GDM1 (cell line): ENCODE results near the gene HNRNPAB.
A peak's percentile ranks its signal among the peaks of the same experiment; 100 is the strongest.
"Not testable (repeated sequence)": the region's sequence is repeated elsewhere in the genome, so short reads cannot be mapped to it uniquely, and the experiment has no call there.

Experiments used
- DNase-seq: peaks from one replicate; lab custom pipeline; 2025; lab: John Stamatoyannopoulos, UW

HNRNPAB gene

DNA sequence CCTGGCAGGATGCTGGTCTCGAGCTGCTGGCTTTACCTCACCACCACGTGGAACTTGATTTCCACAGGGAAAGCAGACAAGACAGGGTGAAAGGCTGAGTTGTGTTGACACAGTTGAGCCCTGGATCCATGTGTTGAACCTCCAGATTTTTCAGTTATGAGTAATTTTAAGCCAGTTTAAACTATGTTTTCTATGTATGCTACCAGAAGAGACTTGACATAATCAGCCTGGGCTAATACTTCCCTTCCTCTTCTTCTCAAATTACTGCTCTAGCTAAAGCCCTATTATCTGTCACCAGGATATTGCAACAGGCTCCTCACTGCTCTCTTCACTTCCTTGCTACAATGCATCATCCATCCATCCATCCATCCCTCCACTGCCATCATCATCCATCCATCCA lies 40.2 kb downstream of the HNRNPAB start:
- DNase-seq: no peak

DNA sequence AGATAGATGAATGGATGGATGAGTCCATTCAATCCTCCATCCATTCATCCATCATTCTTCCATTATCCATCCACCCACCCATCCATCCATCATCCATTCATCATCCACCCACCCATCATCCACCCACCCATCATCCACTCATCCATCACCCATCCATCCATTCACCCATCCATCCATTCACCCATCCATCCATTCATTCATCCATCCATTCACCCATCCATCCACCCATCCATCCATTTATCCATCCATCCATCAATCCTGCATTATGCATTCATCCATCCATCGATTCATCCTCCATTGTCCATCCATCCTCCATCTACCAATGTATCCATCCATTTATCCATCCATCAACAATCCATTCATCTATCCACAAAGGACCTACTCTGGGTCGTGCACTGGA lies 41.1 kb downstream of the HNRNPAB start:
- DNase-seq: no peak

DNA sequence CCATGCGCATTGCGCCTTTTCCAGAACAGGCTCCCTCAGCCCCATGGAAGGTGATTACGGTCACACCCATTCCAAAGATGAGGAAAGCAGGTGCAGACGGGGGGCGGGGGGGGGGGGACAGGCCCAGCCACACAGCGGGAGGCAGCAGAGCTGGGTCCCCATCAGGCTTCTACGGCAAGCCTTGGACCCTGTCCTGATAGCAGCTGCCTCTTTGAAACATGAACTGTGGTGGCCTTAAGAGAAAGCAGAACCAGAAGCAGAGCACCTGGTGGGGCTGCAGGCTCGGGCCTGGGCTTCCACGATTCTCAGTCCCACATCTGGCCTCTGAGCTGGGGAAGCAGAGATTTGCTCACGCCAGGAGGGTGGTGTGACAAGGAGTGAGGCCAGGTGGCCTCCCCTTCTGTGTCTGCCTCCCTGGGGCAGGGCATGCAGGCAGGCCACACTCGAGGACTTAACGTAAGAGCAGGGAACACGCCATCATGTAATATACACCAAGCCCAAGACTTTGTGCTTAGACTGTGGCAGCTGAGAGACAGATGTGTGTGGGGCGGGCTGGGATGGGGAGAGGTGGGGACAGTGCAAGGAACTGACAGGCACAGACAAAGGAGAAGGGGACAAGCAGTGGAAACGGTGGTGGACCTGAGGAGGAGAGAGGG lies 42.4 kb downstream of the HNRNPAB start:
- DNase-seq: no peak

DNA sequence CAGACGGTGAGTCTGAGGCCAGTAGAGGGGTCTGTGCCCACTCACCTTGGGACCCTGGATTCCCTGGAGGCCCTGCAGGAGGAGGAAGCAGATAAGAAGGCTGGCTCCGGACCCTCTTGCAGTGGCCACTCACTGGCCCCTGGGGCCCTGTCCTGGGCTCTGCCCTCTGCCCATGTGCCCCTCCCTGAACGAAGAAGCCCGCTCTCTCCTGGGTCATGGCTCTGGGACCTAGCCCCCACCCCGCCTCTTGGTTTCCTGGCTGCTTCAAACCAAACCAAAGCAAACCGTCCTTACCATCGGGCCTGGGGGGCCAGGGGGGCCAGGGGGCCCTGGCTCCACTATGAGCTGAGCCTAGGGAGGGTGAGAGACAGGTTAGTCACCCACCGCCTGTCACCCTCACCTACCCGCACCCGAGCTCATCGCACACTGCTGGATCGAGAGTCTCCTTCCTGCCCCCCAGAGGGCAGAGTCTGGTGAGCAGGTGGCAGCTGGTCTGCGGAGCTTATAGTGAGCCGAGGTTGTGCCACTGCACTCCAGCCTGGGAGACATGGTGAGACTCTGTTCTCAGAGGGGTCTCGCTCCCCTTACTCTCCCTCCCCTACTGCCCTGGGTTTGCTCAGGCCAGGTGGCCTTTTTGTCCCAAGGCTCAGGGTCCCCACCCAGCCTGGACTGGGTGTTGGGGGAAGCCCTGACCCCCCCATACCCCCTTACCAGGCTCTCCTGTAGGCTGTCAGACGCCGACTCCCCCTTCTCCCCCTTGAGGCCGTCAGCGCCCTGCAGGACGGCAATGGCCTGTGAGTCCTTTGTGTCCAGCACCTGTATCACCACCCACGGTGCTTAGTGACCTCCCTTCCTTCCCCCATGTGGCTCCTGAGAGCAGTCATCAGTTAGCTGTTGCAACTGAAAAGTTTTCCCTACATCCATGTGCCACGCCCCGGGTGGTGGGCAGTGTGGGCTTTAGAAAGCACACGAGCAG lies 43.4 kb downstream of the HNRNPAB start:
- no peak for DNase-seq

DNA sequence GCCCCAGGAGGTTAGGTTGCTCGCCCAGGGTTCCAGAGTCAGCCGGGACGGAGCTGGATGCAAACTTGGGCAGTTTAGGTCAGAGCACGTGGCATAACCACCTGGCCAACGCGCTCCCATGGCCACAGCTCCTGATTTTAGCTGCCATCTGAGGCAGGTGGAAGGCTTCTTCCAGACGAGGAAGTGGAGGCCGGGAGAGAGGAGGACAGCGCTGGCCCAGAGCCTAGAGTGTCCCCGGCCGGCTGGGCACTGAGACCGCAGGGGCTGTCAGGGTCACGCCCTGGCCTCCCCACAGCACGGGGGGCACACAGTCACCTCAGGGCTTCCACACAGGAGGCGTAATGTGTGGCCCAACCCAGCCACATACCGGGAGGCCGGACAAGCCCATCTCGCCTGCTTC lies 44.4 kb downstream of the HNRNPAB start:
- no peak for DNase-seq

DNA sequence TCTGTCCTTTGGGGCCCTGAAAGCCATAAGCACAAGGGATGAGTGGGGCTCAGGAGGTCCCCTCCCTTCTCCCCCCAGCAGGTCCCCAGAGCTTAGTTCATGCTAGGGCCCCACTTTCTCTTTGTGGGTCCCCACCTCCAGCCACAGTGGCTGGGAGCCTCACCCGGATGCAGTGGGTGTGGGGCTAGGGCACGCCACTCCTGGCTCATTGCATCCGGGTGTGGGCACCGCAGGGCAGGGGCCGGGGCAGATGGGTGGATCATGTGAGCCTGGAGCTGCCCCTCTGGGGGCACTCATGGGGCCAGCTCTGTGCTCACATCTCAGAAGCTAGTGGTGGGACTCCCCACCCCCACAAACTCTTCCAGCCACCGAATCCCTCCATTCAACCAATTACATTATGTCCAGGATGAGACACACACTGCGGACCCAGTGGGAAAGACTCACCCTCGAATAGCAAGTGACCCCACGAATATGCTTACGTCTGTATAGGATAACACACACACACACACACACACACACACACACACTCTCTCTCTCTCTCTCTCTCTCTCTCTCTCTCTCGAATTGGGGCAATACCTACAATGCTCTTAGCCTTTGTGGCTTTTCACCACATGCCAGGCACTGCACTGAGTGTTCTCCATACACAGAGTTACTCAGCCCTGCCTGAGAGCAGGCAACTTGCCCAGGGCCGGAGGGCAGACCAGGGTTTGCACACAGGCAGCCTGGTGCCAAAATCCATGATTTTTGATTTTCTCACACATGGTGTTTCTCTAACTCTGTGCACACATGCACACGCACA lies 45.1 kb downstream of the HNRNPAB start:
- DNase-seq: peak; percentile 47

DNA sequence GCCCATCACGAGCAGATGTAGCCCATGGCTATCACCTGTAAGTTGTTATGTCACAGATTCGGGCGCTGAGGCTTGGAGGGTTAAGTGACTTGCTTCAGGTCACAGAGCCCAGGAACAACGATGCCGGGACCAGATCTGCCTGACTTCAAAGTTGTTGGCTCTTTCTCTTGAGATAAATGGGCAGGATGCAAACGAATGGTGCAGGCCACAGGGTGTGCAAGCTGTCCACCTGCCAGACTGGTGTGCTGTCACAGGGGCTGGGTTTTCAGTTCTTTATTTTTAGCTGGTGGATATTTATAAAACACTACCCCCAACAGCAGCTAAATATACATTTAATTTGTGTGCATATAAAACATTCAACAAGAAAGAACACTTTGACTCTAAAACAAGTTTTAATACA lies 45.9 kb downstream of the HNRNPAB start:
- no peak for DNase-seq

DNA sequence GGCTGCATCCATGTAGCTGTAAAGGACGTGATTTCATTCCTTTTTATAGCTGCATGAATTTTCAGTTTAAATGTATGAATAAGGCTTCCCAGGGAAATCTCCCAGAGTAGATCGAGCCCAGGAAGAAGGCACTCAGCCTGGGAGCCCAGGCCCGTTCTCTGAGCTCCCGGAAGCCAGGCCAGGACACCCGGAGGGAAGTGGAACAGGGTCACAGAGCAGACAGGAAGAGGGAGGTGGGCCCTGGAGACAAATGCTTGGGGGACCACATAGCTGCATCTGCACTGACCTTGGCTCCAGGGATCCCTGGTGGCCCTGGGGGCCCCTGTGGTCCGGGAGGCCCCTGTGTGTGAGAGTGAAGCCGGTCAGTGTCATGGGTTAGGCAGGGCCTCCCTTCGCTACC lies 47.9 kb downstream of the HNRNPAB start:
- DNase-seq: no peak

DNA sequence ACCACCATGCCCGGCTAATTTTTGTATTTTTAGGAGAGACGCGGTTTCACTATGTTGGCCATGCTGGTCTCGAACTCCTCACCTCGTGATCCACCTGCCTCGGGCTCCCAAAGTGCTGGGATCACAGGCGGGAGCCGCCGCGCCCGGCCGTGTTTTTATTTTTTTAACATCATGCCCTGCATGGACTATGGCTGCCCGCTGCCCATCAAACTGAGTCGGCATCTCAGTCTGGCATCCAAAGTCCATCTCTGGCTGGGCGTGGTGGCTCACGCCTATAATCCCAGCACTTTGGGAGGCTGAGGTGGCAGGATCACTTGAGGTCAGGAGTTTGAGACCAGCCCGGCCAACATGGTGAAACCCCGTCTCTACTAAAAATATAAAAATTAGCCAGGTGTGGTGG lies 49.3 kb downstream of the HNRNPAB start:
- DNase-seq: not testable (repeated sequence)

DNA sequence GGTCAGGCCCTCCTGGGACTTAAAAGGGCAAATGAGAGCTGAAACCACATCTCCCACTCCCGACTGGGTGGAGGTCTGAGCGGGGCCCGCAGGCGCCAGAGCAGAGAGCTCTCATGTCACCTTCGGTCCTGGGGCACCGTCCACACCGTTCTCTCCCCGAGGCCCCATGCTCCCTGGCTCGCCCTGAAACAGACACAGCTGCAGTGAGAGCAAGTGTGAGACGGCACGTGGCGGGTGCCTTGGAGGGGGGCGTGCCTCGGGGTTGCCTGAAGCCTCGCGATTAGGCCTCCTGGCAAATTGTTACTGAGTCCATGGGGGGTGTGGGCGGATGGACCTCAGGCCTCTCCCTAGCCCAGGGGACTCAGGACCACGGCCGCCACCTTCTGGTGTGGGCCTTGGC lies 52.4 kb downstream of the HNRNPAB start:
- no peak for DNase-seq

DNA sequence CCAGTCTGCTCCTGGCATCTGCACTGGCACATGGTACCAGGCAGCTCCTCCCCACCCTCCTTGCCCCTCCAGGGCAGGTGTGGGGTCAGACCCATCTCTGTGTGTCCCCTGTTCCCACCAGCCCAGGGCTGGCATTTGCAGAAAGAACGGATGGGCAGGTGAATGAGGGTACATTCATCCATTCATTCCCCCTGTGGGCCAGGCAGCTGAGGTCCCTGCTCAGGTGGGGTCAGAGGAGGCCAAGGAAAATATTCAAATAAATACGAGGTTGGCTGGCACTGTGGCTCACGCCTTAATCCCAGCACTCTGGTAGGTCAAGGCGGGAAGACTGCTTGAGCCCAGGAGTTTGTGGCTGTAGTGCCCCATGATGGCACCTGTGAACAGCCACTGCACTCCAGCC lies 53.3 kb downstream of the HNRNPAB start:
- no peak for DNase-seq

DNA sequence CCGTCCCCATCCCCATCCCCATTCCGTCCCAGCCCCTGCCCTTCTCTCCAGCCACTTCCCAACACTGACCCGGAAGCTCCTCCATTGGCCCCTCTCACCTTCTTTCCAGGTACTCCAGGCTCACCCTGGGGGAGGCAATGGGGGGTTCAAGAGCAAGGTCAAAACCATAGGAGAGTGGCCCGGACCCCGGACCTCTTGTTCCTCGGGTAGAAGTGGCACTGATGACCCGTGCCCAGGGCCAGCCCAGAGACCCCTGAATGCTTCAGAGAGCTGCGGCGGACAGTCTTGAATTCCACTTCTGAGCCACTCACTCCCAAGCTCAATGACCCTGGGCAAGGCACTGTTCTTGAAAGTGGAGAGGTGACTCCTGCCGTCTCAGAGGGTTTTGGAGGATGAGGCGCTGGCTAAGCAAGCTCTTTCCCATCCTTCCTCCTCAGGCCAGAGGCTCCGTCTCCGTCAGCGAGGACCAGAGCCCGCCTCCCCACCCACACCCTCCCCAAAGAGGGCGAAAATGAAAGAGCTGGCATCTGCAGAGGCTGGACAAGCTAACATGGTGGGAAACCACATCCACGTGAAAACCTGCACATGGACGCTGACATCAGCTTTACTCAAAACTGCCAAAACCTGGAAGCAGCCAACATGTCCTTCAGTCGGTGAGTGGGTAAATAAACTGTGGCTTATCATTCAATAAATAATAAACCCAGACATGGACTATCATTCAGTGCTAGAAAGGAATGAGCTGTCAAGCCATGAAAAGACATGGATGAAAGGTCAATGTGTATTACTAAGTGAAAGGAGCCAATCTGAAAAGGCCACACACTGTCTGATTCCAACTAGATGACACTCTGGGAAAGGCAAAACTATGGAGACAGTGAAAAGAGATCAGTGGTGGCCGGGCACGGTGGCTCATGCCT lies 55.5 kb downstream of the HNRNPAB start:
- DNase-seq: no peak
